Kidney (tissue), 14 donors: ENCODE data around the gene CXCR2. TPM values are rescaled to one million over a fixed set of nuclear protein-coding genes. Genes with fewer than 3 reads are reported as not detected.

Experiments used
- DNase-seq, 5 donors: peaks; one replicate each; pipeline ENCODE4 v3.0.0-alpha.2; 2013 to 2020
- FAIRE-seq: peaks from 2 replicates; lab custom pipeline; 2012; peaks lifted over from hg19 to GRCh38; lab: Jason Lieb, UNC
- H3K27ac ChIP-seq, 2 donors: one replicate each; pipeline ENCODE4 v1.7.0; 2013; ENCODE audit warnings: low read depth in 2 of 2, low read length in 2 of 2, inconsistent platforms in 1 of 2
- H3K27me3 ChIP-seq: one replicate; pipeline ENCODE4 v1.7.1; 2013; ENCODE audit warnings: low read length, inconsistent platforms; ENCODE audit not compliant: control insufficient read depth, insufficient read depth
- H3K36me3 ChIP-seq, 3 donors: one replicate each; pipeline versions ENCODE4 v1.7.0 to v1.7.1; 2013; ENCODE audit warnings: low read length in 3 of 3, control low read depth in 1 of 3, inconsistent platforms in 1 of 3; ENCODE audit not compliant: insufficient read depth in 3 of 3, control insufficient read depth in 2 of 3
- H3K4me1 ChIP-seq, 3 donors: one replicate each; pipeline versions ENCODE4 v1.7.0 to v1.7.1; 2013; ENCODE audit warnings: low read length in 3 of 3, inconsistent platforms in 1 of 3, low read depth in 1 of 3; ENCODE audit not compliant: control insufficient read depth in 2 of 3, insufficient read depth in 2 of 3
- H3K4me3 ChIP-seq, 3 donors: one replicate each; pipeline versions ENCODE4 v1.7.0 to v1.8.1; 2013; ENCODE audit warnings: low read length in 3 of 3, control low read depth in 1 of 3, inconsistent platforms in 1 of 3
- H3K9ac ChIP-seq, 3 donors: one replicate each; pipeline versions ENCODE4 v1.7.0 to v1.7.1; 2013; ENCODE audit warnings: low read length in 3 of 3, control low read depth in 1 of 3, inconsistent platforms in 1 of 3
- H3K9me3 ChIP-seq, 3 donors: one replicate each; pipeline versions ENCODE4 v1.7.0 to v1.7.1; 2013; ENCODE audit warnings: low read length in 3 of 3, control low read depth in 1 of 3, inconsistent platforms in 1 of 3; ENCODE audit not compliant: control insufficient read depth in 2 of 3, insufficient read depth in 1 of 3
- intact Hi-C: fragments of 100-400 bp; cut with DNase I; formaldehyde crosslinking; loops from one replicate; pipeline ENCODE4 v1.11.1; 2022
- polyA plus RNA-seq: library from polyadenylated mRNA; stranded (reverse); fragments of 350-450 nt; fragmentation: Illumina TruSeq; extraction: RNeasy Lipid Tissue Mini Kit (QIAGEN cat#74804); gene quantifications from one replicate; pipeline ENCODE4 v1.2.3, GENCODE V29; 2014; ENCODE audit warnings: low read depth, low replicate concordance; ENCODE audit not compliant: insufficient read depth
- total RNA-seq: library from RNA; stranded (reverse); fragmentation: NEBNext Ultra II Directional; extraction: Animal tissue kit (Norgen Biotek cat#: 25700); gene quantifications from one replicate; pipeline ENCODE4 v1.2.1, GENCODE V29; 2021
- TF ChIP-seq, protein P1 (sequence below): IDR thresholded peaks from 3 replicates; pipeline ENCODE4 v1.5.1; 2012; ENCODE audit warnings: mild to moderate bottlenecking, moderate library complexity, borderline replicate concordance; ENCODE audit not compliant: insufficient read depth; ENCODE audit errors: extremely low read depth
- donor health status: control.
- donor health status: control.
- donor health status: control.
- donor health status: control.
- donor health status: control.
- donor health status: DM: yes; HTN: yes; CAD: no.
- donor health status: Normal renal cell carcinoma (clear cell type).

Gene CXCR2
- total and polyA plus RNA-seq, 2 donors from 2014 or later, result 0.44 TPM; not detected in 1

DNA sequence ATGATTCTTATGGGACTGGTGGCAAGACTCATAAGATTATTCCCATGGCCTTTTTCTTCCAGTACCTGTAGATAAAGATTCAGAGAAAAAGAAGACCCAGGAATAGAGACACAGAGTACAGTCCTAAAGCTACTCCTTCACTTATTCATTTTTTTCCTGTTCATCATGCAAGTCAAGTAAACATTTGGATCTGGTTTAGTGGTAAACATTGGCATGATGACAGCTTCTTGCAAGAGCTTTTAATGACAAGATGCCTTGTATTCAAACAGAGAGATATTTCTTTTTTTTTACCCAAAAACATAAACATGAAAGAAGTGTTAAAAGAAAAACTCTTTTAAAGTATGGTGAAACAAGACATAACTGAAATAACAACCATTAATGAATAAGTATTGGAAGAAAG is 20.2 kb downstream of the CXCR2 start:
- H3K9ac ChIP-seq, result no peak overlapping the region
- no peaks in the 10 kb centered on the region for H3K4me1 ChIP-seq
- H3K27ac ChIP-seq, result no peak overlapping the region
- H3K4me3 ChIP-seq, result no peak overlapping the region
- no peaks in the 10 kb centered on the region for H3K27me3 ChIP-seq
- no peaks in the 10 kb centered on the region for H3K36me3 ChIP-seq
- FAIRE-seq (no peak), DNase-seq (no peak)
- no peaks in the 10 kb centered on the region for H3K9me3 ChIP-seq
- TF ChIP-seq, protein P1, sequence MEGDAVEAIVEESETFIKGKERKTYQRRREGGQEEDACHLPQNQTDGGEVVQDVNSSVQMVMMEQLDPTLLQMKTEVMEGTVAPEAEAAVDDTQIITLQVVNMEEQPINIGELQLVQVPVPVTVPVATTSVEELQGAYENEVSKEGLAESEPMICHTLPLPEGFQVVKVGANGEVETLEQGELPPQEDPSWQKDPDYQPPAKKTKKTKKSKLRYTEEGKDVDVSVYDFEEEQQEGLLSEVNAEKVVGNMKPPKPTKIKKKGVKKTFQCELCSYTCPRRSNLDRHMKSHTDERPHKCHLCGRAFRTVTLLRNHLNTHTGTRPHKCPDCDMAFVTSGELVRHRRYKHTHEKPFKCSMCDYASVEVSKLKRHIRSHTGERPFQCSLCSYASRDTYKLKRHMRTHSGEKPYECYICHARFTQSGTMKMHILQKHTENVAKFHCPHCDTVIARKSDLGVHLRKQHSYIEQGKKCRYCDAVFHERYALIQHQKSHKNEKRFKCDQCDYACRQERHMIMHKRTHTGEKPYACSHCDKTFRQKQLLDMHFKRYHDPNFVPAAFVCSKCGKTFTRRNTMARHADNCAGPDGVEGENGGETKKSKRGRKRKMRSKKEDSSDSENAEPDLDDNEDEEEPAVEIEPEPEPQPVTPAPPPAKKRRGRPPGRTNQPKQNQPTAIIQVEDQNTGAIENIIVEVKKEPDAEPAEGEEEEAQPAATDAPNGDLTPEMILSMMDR, result no peak
- intact Hi-C loops, result no loop called here

GRCh38 chr2:218149098-218149497 is 23.3 kb downstream of the CXCR2 start:
- Histone ChIP-seq H3K4me1 (no peaks in the 10 kb centered on the region), H3K27me3 (no peaks in the 10 kb centered on the region), H3K27ac (no peak overlapping the region), H3K9me3 (no peaks in the 10 kb centered on the region), H3K9ac (no peak overlapping the region), H3K4me3 (no peak overlapping the region), H3K36me3 (no peaks in the 10 kb centered on the region)
- TF ChIP-seq, protein P1, result no peak
- FAIRE-seq (no peak), DNase-seq (no peak)
- intact Hi-C loops, result no loop called here

DNA sequence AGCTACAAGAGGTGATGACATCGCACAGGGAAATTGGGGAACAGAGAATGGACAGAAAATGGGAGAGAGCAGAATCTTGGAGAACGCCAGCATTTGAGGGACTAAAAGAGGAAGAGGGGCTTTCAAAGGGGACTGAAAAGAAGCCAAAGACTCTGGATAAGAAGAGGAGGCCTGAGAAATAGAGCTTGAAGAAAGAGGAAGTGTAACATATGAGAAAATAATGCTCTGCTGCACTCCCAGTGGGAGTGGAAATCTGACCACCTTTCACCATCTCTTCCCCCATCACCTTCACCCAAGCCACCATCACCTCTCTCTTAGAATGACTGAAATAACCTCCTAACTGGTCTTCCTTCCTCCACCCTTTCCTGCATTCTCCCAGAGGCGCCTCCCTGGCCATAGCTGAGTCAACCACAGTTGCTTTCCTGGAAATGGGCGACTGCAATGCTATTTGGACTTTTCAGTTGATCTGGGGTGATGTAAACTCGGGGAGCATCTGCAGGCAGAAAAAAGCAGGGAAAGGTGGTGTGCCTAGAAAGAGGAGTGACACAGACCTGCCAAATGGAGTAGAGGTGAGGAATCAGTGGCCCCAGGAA is 24.1 kb downstream of the CXCR2 start:
- Histone ChIP-seq H3K36me3 (no peaks in the 10 kb centered on the region), H3K4me1 (no peaks in the 10 kb centered on the region), H3K9me3 (no peaks in the 10 kb centered on the region), H3K4me3 (no peak overlapping the region), H3K27me3 (no peaks in the 10 kb centered on the region), H3K27ac (no peak overlapping the region), H3K9ac (no peak overlapping the region)
- FAIRE-seq, result no peak
- TF ChIP-seq, protein P1, result no peak
- no peak for DNase-seq
- intact Hi-C loops, result no loop called here

DNA sequence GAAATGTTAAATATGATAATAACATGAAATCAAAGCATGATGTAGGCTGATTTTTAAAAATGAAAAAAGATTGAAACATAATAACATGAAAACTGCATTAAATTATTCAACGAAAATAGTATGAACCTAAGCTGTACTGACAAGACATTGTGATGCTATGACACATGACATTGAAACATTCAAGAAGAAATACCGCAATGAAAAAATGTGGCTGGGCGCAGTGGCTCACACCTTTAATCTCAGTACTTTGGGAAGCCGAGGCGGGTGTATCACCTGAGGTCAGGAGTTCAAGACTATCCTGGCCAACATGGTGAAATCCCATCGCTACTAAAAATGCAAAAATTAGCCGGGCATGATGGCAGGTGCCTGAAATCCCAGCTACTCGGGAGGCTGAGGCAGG is 26.3 kb downstream of the CXCR2 start:
- no peaks in the 10 kb centered on the region for H3K36me3 ChIP-seq
- no peak overlapping the region for H3K27ac ChIP-seq
- TF ChIP-seq, protein P1, result no peak
- H3K9ac ChIP-seq, result no peak overlapping the region
- DNase-seq (no peak), FAIRE-seq (no peak)
- H3K4me1 ChIP-seq, result no peaks in the 10 kb centered on the region
- no peaks in the 10 kb centered on the region for H3K9me3 ChIP-seq
- H3K4me3 ChIP-seq, result no peak overlapping the region
- intact Hi-C loops, result no loop called here
- H3K27me3 ChIP-seq, result no peaks in the 10 kb centered on the region
